Glomerular endothelial cell (primary cell): ENCODE measurements around the gene DAO. TPM values are rescaled to one million over a fixed set of nuclear protein-coding genes. Genes with fewer than 3 reads are reported as not detected.
"Not testable (repeated sequence)": the region's sequence is repeated elsewhere in the genome, so short reads cannot be mapped to it uniquely, and the experiment has no call there.

Experiments used
- DNase-seq: peaks from one replicate; pipeline ENCODE4 v3.0.0-alpha.2; 2011; ENCODE audit warnings: low read depth, low spot score; ENCODE audit errors: extremely low read depth
- total RNA-seq: library from RNA; depleted of rRNA; stranded (reverse); fragments of >200 nt; gene quantifications from 2 replicates; pipeline ENCODE4 v1.2.3, GENCODE V29; 2015

DAO gene
- total RNA-seq, 1 donor from 2014 or later: not detected

DNA sequence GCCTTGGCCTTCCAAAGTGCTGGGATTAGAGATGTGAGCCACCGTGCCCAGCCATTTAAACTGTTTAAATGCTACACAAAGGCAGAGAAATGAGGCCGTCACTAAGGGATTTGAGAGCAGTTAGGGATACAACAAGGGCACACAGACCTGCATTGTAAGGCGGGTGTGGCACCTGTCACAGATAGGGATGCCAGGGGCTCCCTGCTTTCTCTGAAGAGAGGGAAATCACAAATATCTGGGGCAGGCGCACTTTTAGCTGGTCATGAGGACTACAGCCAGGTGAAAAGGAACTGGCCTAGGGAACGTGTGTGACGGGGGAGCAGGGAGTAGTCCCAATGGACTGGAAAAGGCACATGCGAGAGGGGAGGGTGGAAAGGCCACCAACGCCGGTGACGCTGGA is 32.2 kb upstream of the DAO start:
- no peak for DNase-seq

DNA sequence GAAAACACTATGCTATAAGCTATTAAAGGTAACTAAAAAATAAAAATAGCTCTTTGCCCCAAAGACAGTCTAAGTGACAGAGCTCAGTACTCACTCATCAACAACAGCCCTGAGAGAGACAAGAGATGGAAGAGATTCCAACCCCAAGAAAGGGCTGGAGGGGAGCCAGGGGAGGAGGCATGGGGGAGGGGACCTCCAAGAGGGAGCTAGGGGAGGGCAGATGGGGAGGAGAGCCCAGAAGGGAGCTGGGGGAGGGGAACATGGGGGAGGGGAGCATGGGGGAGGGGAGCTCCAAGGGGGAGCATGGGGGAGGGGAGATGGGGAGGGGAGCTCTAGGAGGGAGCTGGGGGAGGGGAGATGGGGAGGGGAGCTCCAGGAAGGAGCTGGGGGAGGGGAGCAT is 30.2 kb upstream of the DAO start:
- no peak for DNase-seq

- DNase-seq: no peak
These were observed 28.9 kb upstream of the DAO start for GRCh38 chr12:108850854-108851573.

GRCh38 chr12:108852674-108853309 is 27.1 kb upstream of the DAO start:
- no peak for DNase-seq

- no peak for DNase-seq
These were observed 26.5 kb upstream of the DAO start for GRCh38 chr12:108853426-108853825.

DNA sequence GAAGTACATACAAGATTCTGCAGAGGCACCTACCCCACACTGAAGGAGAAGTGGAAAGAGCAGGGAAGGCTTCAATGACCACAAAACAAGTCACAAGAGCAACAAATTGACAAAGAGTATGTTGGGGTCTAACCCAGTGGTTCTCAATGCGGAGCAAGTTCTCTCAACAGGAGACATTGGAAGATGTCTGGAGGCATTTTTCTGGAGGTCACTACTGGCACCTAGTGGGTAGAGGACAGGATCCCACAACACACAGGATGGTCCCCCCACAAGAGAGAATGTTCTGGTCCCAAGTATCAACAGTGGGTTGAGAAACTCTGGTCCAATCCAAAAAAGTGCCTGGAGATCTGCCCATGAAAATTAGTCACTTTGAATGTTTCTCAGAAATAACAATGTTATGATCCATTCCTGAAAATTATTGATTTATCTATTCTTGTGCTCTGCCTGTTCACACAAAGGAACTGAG is 25.9 kb upstream of the DAO start:
- DNase-seq: no peak

DNA sequence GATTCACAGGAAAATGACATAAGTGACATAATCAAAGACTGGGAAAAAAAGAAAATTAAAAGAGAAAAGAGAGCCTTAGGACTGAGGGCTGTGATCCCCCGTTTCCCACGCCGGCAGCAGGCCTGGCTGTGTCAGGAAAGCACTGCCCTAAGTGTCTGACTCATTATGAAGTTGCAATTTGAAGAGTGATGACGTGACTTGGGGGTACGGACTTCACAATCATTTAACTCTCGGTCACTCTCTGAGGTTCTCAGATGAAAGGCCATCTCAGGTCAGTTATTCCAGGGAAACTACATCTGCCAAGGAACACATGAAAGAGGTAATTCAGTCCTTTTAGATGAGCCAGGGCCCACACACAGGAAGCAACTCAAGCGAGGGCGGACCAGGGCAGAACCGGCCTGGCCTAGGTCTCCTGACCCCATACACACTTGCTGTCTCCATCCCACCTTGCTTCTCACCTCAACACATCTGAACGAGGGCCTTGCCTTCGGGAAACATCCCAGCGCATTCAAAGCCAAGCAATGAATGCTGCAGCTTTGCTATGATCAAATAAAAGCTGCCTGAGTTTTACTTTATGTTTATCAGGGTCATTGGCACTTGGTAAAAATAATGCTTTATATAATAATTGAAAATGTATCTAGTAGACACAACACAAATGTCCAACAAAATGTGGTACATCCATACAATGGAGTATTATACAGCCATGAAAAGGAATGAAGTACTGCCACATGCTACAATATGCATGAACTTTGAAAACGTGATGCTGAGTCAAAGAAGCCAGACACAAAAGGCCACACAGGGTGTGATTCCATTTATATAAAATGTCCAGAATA is 25.2 kb upstream of the DAO start:
- no peak for DNase-seq

GRCh38 chr12:108855284-108856169 is 24.4 kb upstream of the DAO start:
- DNase-seq: no peak

DNA sequence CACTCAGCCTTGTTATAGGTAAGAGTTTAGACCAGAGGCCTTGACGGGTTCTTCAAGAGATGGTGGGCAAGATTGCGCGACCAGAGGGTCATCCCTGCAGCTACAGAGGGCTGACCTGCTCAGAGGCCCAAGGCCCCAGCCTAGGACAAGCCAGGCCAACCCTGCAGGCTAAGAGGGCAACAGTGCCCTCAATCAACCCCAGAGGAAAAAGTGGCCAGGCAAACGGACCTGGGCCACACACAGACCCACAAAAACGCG is 23.8 kb upstream of the DAO start:
- DNase-seq: no peak

- no peak for DNase-seq
These were observed 23.3 kb upstream of the DAO start for GRCh38 chr12:108856428-108857157.

DNA sequence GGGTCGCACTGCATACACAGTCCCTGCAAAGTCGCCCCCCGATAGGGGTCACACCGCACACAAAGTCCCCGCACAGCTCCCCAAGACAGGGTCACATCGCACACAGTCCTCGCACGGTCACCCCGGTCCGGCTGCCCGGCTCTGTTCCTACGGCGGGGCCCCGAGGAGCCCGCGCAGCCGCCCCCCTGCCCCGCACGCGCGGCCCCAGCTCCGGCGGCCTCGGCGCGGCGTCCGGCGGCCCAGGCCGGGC is 22.8 kb upstream of the DAO start:
- no peak for DNase-seq

DNA sequence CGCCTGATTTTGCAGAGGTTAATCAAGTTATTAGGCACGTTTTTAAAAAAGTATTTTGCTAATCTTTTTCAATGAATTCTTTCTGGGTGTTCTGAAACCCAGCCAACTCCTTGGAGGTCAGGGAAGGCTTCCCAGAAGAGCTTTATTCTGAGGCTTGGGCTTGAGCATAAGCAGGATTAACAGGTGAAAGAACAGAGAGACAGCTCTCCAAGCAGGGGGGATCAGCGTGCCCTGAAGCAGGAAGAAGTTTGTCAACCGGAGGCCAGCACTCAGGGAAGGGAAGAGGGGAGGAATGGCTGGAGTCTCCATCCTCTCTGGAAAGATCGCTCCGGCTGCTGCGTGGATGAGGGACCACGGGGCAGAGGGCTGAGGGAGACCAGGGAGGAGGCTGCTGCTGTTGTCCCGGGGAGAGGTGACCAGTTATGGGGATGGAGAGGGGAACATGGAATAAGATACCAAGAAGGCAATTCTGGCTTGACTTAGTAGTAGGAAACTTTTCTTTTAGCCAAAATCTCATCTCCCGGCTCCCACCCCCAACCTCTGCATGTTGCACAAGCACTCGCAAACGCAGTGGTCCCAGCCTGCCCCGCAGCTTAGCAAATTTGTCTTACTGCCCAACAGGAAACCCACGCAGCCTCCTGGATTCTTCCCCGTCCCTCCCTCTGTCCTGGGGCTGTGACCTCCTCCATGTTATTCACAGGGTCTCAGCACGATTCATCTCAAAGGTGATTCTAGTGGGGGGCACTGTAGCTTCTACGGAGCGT is 21.4 kb upstream of the DAO start:
- DNase-seq: no peak

DNA sequence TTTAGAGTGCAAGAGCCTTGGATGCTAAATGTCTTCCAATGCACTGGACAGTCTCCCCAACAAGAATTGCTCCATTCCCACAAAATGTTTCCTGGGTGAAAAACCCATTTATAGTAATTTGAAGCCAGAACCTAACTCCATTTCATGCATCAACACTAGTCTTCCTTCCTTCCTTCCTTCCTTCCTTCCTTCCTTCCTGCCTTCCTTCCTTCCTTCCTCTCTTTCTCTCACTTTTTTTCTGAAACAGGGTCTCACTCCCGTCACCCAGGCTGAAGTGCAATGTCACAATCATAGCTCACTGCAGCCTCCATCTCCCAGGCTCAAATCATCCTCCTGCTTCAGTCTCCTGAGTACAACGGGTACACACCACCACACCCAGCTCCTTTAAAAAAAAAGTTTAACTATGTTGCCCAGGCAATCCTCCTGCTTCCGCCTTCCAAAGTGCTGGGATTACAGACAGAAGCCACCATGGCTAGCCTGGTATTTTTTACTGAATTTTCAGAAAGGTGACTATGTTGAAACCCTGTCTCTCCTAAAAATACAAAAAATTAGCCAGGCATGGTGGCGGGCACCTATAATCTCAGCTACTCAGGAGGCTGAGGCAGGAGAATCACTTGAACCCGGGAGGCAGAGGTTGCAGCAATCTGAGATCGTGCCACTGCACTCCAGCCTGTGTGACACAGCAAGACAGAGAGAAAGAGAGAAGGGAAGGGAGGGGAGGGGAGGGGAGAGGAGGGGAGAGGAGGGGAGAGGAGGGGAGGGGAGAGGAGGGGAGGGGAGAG is 20.6 kb upstream of the DAO start:
- DNase-seq: not testable (repeated sequence)

DNA sequence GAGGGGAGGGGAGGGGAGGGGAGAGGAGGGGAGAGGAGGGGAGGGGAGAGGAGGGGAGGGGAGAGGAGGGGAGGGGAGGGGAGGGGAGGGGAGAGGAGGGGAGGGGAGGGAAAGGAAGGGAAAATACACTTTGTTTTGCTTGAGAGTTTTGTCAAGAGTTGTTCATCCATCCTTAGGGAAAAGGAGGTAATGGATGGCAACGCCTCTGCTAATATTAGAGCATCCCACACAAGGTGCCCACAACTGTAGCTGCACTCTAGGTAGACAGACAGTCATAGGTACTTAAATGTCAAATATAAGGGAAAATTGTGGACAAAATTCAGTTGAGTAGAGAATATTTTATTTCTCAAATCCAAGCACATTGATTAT is 20.0 kb upstream of the DAO start:
- no peak for DNase-seq

- no peak for DNase-seq
These were observed 19.4 kb upstream of the DAO start for GRCh38 chr12:108860443-108860842.

DNA sequence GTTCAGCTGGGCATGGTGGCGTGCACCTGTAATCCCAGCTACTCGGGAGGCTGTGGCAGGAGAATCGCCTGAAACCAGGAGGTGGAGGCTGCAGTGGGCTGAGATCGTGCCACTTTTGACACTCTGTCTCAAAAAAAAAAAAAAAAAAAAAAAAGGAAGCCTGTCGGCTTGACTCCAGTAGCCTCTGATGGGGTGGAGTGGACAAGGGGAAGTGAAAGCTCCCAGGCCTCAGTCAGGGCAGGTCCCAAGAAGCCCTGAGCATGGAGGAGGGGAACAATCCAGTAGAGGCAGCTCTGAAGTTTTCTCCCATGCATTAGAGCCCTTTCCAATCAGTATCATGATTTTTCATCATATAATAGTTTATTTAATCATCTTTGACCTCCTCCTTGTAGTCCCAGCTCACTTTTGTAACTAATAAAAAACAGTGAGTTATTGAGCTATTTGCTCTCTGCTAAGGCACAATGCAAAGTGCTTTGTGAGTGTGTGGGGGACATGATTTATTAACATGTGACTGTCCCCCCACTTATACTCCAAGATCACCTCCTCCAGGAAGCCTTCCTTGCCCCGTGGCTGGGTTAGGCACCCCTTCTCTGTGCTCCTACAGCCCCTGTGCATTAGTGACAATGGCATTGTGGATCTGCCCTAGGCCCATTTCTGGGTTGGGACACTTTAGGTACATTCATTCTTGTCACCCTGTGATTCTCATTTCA is 17.9 kb upstream of the DAO start:
- DNase-seq: no peak

DNA sequence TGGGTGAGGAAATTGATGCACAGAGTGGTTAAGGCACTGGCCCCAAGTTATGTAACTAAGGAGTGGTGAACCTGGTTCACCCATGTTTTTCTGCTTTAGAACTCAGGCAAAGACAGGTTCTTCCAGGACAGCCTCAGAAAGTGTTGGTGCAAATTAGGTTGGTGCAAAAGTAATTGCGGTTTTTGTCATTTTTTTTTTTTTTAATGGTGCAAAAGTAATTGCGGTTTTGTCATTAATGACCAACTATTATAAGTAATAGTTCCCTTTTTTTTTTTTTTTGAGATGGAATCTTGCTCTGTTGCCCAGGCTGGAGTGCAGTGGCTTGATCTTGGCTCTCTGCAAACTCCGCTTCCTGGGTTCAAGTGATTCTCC is 17.3 kb upstream of the DAO start:
- no peak for DNase-seq

- DNase-seq: no peak
These were observed 14.7 kb upstream of the DAO start for GRCh38 chr12:108865169-108865568.

DNA sequence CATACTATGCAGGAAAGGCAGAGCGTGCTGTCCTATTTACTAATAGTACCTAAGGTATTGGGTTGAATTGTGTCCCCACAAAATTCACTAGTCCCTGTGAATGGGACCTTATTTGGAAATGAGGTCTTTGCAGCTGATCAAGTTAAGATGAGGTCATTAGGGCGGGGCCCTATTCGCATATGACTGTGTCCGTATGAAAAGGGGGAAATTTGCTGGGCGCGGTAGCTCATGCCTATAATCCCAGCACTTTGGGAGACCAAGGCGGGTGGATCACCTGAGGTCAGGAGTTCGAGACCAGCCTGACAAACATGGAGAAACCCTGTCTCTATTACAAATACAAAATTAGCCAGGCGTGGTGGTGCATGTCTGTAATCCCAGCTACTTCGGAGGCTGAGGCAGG is 13.8 kb upstream of the DAO start:
- DNase-seq: not testable (repeated sequence)
